Fibroblast of lung (primary cell): ENCODE data around the gene SCUBE1. TPM values are rescaled to one million over a fixed set of nuclear protein-coding genes. Genes with fewer than 3 reads are reported as not detected.

Source experiments
- DNase-seq, 2 donors: peaks; one replicate each; pipeline versions ENCODE4 v3.0.0 to v3.0.0-alpha.2; 2010; ENCODE audit warnings: low read depth in 2 of 2
- H2AFZ ChIP-seq: 2 replicates; pipeline ENCODE4 v1.5.1; 2012; ENCODE audit warnings: low read length, control low read depth, inconsistent platforms
- H3K27ac ChIP-seq: 2 replicates; pipeline ENCODE4 v1.5.1; 2011; ENCODE audit warnings: low read length, control low read depth; ENCODE audit not compliant: insufficient read depth
- H3K27me3 ChIP-seq: 2 replicates; pipeline ENCODE4 v1.5.1; 2011; ENCODE audit warnings: mild to moderate bottlenecking, low read length; ENCODE audit not compliant: control insufficient read depth, insufficient read depth
- H3K36me3 ChIP-seq: 2 replicates; pipeline ENCODE4 v1.5.1; 2011; ENCODE audit warnings: low read length; ENCODE audit not compliant: control insufficient read depth, insufficient read depth
- H3K4me1 ChIP-seq: 2 replicates; pipeline ENCODE4 v1.5.1; 2011; ENCODE audit warnings: low read length; ENCODE audit not compliant: control insufficient read depth, insufficient read depth; ENCODE audit errors: extremely low read depth
- H3K4me2 ChIP-seq: 2 replicates; pipeline ENCODE4 v1.5.1; 2011; ENCODE audit warnings: low read length, control low read depth; ENCODE audit not compliant: insufficient read depth; ENCODE audit errors: extremely low read depth
- H3K4me3 ChIP-seq, 4 experiments: fragments of 200-600 bp in 1 of 4; sonication (generic) in 1 of 4; replicated peaks in 1 of 4; 2 replicates each; pipeline ENCODE4 v1.5.1; 2011 to 2016; ENCODE audit warnings: low read length in 4 of 4, low read depth in 3 of 4, mild to moderate bottlenecking in 3 of 4, control low read depth in 2 of 4, inconsistent platforms in 1 of 4, mixed read lengths in 1 of 4; ENCODE audit not compliant: insufficient read depth in 1 of 4; ENCODE audit errors: control extremely low read depth in 1 of 4
- H3K79me2 ChIP-seq: 2 replicates; pipeline ENCODE4 v1.5.1; 2012; ENCODE audit warnings: mild to moderate bottlenecking, low read length, inconsistent platforms; ENCODE audit not compliant: control insufficient read depth, insufficient read depth
- H3K9ac ChIP-seq: 2 replicates; pipeline ENCODE4 v1.5.1; 2011; ENCODE audit warnings: mild to moderate bottlenecking, low read length, control low read depth; ENCODE audit not compliant: insufficient read depth
- H3K9me3 ChIP-seq: 2 replicates; pipeline ENCODE4 v1.5.1; 2012; ENCODE audit warnings: low read depth, low read length; ENCODE audit not compliant: control insufficient read depth, insufficient read depth
- H4K20me1 ChIP-seq: 2 replicates; pipeline ENCODE4 v1.5.1; 2011; ENCODE audit warnings: low read length; ENCODE audit not compliant: control insufficient read depth, insufficient read depth; ENCODE audit errors: extremely low read depth
- CTCF ChIP-seq, 2 donors: IDR thresholded peaks in 1 of 2; conservative IDR thresholded peaks in 1 of 2; 1 replicate in 1 of 2; 2 replicates in 1 of 2; pipeline ENCODE4 v1.5.1; 2011 to 2012; ENCODE audit warnings: low read length in 2 of 2, control low read depth in 1 of 2, inconsistent platforms in 1 of 2, low read depth in 1 of 2, mild to moderate bottlenecking in 1 of 2
- EZH2 ChIP-seq: IDR thresholded peaks from 2 replicates; pipeline ENCODE4 v1.5.1; 2012; ENCODE audit warnings: low read length, control low read depth, mild to moderate bottlenecking; ENCODE audit errors: missing control alignments
- polyA plus RNA-seq, 2 donors: library from polyadenylated mRNA; depleted of rRNA in 1 of 2; stranded (reverse) in 1 of 2; unstranded in 1 of 2; fragments of >200 nt; gene quantifications; 2 replicates each; pipeline ENCODE4 v1.2.1, GENCODE V29; 2011 to 2012; ENCODE audit warnings: missing spikeins in 1 of 2
- total RNA-seq: library from RNA; depleted of rRNA; stranded (reverse); fragments of >200 nt; gene quantifications from 2 replicates; pipeline ENCODE4 v1.2.1, GENCODE V29; 2014

SCUBE1 gene
- total and polyA plus RNA-seq, 2 donors (not counting 1 experiment from before 2014, with no cell fraction given): 0.17 TPM; not detected in 1

- Histone ChIP-seq H3K4me2 (no peak overlapping the region), H3K4me3 (no peak overlapping the region), H3K4me1 (no peaks in the 10 kb centered on the region), H3K36me3 (no peaks in the 10 kb centered on the region), H3K27ac (no peak overlapping the region), H2AFZ (no peak overlapping the region), H3K27me3 (peaks cover 14% of the 10 kb centered on the region), H3K9ac (no peak overlapping the region), H3K79me2 (no peaks in the 10 kb centered on the region), H4K20me1 (no peaks in the 10 kb centered on the region), H3K9me3 (no peaks in the 10 kb centered on the region)
- no peak for DNase-seq
- TF ChIP-seq EZH2 (no peak), CTCF (conservative IDR thresholded peaks at IDR 0.05 in 1 of 2, IDR thresholded peaks at IDR 0.05 in 1 of 2; ENCODE audit: low read depth in 1 of 2, low read length in 2 of 2) (no peak)
Measured at GRCh38 chr22:43241699-43242386, 101.3 kb downstream of the SCUBE1 start.

GRCh38 chr22:43241138-43241597 is 102.0 kb downstream of the SCUBE1 start:
- no peaks in the 10 kb centered on the region for H4K20me1 ChIP-seq
- no peak overlapping the region for H3K4me3 ChIP-seq
- DNase-seq: no peak
- H3K4me2 ChIP-seq: no peak overlapping the region
- no peak overlapping the region for H3K9ac ChIP-seq
- TF ChIP-seq CTCF (conservative IDR thresholded peaks at IDR 0.05 in 1 of 2, IDR thresholded peaks at IDR 0.05 in 1 of 2; ENCODE audit: low read depth in 1 of 2, low read length in 2 of 2) (no peak), EZH2 (no peak)
- peaks cover 14% of the 10 kb centered on the region for H3K27me3 ChIP-seq
- H3K27ac ChIP-seq: no peak overlapping the region
- no peaks in the 10 kb centered on the region for H3K4me1 ChIP-seq
- H3K9me3 ChIP-seq: no peaks in the 10 kb centered on the region
- no peak overlapping the region for H2AFZ ChIP-seq
- H3K36me3 ChIP-seq: no peaks in the 10 kb centered on the region
- no peaks in the 10 kb centered on the region for H3K79me2 ChIP-seq

- Histone ChIP-seq H3K4me3 (no peak overlapping the region), H3K9me3 (no peaks in the 10 kb centered on the region), H3K36me3 (no peaks in the 10 kb centered on the region), H2AFZ (no peak overlapping the region), H3K27ac (no peak overlapping the region), H3K4me2 (no peak overlapping the region), H3K4me1 (no peaks in the 10 kb centered on the region), H4K20me1 (no peaks in the 10 kb centered on the region), H3K9ac (no peak overlapping the region), H3K79me2 (no peaks in the 10 kb centered on the region), H3K27me3 (peaks cover 14% of the 10 kb centered on the region)
- DNase-seq: no peak
- TF ChIP-seq EZH2 (no peak), CTCF (conservative IDR thresholded peaks at IDR 0.05 in 1 of 2, IDR thresholded peaks at IDR 0.05 in 1 of 2; ENCODE audit: low read depth in 1 of 2, low read length in 2 of 2) (no peak)
Measured at GRCh38 chr22:43240614-43241013, 102.6 kb downstream of the SCUBE1 start.
